Activated CD4-positive, alpha-beta T cell treated with anti-CD3 and anti-CD28 coated beads for 24 hours (primary cell): Measurements from ENCODE around the gene RNU7-1.

Experiments
- DNase-seq, 2 donors: peaks; one replicate each; pipeline ENCODE4 v3.0.0-alpha.2; 2020; ENCODE audit warnings: low read depth in 2 of 2

The RNU7-1 gene

DNA sequence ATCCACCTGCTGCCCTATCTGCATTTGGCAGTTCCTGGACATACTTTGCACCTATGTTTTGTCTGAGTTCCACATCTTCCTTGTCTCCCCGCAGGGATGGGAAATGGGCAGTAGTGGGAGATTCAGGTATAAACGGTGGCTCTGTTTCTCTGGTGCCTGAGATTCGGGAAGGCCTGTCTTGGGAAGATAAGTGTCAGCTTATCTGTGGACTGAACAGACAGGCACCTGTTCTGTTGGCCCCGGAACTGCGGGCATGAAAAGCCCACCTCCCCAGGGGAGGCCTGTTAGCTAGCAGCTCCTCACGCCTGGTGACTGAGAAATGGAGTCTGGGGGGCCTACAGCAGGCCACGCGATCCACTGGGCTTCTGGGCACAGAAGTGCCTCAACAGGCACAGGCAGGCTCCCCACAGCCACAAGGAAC lies 21.0 kb downstream of the RNU7-1 start:
- DNase-seq: no peak

DNA sequence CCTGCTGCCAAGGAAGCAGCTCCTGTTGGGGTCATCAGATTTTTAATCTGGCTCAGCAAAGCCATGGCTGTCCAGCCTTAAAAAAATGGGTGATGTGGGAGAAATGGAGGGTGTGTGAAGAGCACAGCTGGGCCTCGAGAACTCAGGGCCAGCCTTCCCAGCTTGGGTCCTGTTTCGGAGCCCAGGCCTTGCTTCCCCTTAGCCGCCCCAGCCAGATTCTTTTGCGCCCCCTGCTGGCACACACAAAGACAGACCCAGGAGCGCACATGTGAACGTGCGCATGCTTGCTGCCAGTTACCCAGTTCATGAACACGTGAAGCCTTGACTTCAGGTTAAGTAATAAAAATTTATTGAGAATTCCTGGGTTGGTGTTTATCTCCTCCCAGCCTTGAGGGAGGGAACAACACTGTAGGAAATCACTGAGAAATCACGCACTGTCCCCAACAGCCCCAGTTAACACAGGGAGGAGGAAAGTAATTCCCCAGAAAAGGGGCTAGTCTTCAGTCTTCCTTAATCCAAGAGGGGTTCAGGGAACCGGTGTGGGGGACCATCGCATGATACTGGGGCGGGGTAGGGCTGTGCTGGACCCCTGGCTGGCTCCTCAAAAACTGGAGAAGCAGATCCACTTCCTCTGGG lies 21.5 kb downstream of the RNU7-1 start:
- DNase-seq: peak; percentile 85

DNA sequence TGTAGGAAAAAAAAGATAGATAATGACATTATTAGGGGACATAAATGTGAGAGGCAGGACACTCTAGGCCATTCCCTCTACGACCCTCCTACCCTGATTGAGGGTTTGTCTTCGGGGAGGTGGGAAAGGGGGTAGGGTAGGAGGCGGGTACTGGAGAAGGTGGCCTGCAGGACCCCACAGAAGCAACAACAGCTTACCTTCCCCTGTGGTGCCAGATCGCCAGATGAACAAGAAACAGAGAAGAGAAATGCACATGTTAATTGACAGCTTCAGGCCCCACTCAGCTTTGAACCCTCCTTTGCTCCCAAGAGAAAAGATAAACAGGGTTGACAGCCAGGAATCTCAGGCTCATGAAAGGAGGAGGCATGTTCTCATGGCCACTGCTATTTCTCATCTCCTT lies 22.1 kb downstream of the RNU7-1 start:
- no peak for DNase-seq

DNA sequence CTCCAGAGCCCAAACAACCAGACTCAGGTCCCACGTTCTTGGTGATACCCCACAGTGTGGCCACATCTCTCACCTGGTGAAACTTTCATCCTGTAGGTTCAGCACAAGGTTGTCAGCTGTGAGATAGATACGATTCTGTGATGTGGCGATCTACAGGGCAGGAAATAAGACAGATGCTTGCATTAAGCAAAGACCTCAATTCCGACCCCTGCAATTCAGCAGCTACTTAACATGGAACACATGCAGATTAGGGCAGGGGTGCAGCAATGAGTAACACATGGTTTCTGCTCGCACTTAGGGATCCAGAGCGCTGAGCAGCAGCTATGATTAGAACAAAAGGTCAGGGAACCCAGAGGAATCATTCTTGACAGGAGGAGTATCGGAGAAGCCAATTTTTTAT lies 22.7 kb downstream of the RNU7-1 start:
- no peak for DNase-seq

DNA sequence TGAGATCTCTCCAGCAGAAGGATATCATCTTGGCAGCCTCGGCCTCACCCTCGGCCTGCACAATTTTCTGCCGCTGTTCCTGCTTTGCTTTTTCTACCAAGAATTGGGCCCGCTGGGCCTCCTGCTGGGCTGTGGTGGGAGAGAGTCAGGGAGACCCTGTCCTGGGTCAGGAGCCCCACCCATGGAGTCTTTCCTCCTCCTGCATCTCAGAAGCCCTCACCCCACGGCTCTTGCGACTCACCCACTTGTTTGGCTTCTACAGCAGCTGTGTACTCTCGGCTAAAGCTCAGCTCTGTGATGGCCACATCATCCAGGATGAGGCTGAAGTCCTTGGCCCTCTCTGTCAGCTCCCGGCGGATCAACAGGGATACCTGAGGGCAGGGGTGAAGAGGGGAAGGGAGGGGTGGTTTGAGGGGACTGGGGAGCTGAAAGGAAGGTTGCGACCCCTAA lies 24.1 kb downstream of the RNU7-1 start:
- DNase-seq: no peak

DNA sequence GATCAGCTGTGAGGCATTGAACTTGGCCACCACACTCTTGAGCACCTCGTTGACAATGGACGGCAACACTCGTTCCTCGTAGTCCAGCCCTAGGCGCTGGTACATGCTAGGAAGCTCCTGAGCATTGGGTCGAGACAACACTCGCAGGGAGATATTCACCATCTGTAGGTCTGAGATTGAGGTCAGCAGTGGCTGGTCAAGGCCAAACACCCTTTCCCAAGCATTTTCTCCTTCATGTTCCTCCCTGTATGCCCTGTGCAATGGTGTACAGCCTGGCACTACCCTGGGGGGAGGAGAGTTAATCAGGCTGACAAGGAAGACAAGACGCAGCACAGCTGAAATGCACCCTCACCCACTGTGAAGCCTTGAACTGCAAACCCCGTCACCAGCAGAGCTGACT lies 24.8 kb downstream of the RNU7-1 start:
- no peak for DNase-seq

DNA sequence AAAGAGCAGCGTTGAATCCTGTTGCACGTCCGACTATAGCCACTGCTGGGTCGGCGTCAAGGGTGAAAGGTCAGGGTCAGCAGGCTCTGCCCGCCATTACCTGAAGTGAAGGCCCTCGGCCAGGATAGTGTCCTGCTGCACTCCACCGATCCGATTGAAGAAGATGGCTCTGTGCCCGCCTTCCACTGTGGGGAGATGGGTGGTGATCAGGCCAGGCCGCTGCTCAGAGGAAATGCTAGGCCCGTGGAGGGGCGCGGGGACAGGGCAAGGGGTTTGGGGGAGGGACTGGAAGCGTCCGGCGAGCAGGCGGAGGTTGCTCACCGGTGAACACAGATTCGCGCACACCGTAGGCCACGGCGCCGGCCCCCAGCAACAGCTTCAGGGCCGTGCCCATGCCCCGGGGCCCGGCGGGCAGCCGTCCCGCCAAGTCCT lies 26.5 kb downstream of the RNU7-1 start:
- DNase-seq: no peak

DNA sequence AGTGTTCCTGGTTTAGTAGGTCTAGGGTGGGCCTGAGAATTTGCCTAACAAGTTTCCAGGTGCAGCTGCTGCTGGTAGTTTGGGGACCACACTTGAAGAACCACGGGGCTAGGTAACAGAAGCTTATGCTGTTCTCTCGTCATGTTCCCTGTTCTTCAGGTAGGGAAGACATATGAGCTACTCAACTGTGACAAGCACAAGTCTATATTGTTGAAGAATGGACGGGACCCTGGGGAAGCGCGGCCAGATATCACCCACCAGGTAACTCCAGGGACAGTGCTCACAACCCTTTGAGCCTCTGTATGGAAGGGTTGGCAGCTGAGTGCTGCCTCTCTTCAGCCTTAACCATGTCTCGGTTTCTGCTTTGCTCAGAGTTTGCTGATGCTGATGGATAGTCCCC lies 30.6 kb downstream of the RNU7-1 start:
- no peak for DNase-seq

DNA sequence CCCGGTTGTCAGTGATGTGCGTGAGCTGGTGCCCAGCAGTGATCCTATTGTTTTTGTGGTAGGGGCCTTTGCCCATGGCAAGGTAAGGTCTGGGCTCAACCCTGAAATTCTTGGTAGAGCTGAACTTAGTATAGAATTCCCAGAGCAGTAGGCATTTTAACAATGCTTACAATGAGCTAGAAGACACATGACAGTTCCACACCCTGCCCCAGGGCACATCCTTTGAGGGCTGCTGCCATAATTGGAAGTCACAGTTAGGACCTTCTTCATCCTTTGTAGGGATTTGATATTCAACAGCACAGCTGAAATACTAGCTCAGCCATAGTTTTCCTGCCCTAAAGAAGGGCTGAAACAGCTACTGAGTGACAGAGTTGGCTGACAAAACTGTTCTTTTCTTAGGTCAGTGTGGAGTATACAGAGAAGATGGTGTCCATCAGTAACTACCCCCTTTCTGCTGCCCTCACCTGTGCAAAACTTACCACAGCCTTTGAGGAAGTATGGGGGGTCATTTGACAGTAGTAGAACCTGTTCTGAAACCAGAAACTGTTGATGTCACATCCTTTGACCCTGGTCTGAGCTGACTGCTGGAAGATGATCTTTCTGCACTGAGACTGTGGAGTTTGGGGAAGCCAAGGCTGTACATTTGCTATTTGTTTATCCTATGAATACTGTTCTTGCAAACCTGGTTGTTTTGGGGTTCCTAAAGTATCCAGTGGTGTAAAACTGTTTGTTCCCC lies 31.8 kb downstream of the RNU7-1 start:
- no peak for DNase-seq

DNA sequence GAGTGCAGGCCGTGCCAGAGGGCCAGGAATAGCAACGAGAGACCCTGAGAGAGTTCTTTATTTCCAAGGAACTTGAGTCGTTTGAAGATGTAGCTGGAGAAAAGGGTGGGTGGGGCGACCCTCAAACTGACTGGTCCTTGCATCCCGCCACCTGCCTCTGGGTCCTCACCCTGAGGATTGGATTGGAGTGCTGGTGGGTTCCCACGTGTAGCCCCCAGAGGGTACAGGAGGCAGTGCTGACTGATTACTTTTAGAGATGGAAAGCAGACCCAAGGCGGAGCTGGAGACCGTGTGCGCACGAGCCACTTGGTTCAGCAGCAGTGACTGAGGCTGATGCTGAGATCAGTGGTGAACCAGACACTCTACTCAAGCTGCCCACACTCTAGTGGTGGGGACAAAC lies 34.0 kb downstream of the RNU7-1 start:
- no peak for DNase-seq

DNA sequence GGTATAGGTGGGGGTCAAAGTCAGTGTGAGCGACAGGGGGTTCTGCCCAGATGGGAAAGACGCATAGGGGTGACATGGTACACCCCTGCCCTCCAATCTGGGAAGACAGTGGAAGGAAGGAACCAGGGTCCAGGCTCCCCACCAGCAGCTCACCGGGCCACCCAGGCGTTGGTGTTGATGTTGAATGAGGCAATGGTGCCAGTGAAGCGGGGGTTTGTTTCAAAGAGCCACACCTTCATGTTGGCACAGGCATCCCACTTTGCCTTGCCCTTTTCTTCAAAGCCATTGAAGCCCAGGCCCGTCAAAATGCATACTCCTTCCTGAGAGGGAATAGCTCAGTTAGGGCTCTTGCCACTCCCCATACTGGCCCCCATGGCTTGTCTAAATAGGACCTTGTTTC lies 34.6 kb downstream of the RNU7-1 start:
- DNase-seq: no peak

DNA sequence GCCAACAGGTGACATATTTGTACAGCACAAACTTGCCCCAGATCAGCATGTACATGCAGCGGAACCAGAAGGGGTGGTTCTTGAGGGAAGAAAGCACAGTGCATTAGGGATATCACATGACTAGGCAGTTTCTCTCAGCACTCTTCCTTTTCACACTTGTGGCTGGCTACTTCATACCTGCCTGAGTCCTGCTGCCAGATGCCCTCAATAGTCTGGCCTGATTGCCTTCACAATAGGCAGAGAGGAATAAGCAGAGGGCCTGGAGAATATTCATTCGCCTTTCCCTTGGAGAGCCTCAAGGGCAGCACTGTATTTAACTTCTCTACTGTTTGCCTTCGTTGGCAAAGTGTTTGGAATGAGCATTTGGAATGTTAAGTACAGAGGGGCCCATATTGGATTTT lies 35.0 kb downstream of the RNU7-1 start:
- DNase-seq: no peak

DNA sequence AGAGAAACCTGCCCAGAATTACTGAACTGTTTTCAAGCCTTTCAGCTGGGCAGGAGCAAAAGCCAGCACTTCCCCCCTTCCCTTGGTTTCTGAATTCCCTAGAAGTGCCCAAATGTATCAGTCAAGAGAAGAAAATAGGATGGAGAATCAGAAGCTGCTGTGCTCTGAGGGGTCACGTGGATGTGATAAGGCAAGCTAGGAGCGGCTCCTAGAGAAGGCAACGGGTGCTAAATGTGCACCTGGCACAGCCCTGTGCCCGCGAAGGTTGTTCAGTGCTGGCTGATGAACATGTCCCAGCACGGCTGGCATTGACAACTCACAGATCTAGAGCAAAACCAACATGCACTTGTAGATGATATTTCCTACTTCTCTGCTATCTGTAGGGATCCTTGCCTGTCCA lies 35.4 kb downstream of the RNU7-1 start:
- no peak for DNase-seq

DNA sequence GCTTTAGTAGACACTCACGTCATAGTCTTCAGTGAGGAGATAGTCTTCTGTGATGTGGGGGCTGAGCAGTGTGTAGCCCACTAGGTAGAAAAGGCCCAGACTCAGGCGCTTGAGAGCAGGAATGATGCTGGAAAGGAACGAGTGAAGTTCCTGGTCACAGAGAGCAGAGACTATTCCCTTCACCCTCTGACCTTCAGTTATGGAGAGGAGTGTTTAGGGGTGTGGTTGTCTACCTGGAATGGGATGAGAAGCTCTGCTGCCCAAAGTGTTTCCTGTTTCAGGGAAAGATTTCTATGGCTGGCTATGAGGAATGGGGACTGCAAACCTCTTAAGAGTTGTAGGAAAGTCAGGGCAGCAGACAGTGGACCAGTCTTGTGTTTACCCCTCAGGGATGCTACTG lies 35.8 kb downstream of the RNU7-1 start:
- no peak for DNase-seq

DNA sequence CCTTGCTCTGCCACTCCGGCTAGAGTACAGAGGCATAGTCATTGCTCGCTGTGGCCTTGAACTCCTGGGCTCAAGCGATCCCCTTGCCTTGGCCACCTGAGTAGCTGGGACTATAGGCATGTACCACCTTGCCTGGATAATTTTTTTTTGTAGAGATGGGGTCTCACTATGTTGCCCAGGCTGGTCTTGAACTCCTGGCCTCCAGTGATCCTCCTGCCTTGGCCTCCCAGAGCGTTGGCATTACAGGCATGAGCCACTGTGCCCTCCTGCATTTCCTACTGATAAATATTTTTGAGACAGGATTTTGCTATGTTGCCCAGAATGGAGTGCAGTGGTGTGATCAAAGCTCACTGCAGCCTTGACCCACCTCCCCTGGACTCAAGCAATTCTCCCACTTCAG lies 36.5 kb downstream of the RNU7-1 start:
- DNase-seq: no peak

DNA sequence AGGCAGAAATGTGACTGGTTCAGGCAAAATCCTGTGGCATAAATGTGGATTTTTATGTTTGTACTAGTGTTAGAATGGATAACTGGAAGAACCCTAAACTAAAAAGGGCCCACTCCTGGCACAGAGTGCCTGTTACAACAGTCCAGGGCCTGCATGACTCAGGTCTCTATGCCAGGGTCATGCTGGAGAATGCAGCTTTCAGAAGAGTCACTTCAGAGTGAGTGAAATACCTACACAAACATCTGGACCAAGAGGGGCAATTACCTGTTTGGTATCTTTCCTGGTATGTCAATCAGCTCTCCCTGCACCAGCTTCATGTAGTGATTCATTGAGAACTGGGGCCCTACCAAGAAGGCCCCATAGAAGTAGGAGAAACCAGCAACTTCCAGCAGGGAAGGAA lies 37.1 kb downstream of the RNU7-1 start:
- DNase-seq: no peak

DNA sequence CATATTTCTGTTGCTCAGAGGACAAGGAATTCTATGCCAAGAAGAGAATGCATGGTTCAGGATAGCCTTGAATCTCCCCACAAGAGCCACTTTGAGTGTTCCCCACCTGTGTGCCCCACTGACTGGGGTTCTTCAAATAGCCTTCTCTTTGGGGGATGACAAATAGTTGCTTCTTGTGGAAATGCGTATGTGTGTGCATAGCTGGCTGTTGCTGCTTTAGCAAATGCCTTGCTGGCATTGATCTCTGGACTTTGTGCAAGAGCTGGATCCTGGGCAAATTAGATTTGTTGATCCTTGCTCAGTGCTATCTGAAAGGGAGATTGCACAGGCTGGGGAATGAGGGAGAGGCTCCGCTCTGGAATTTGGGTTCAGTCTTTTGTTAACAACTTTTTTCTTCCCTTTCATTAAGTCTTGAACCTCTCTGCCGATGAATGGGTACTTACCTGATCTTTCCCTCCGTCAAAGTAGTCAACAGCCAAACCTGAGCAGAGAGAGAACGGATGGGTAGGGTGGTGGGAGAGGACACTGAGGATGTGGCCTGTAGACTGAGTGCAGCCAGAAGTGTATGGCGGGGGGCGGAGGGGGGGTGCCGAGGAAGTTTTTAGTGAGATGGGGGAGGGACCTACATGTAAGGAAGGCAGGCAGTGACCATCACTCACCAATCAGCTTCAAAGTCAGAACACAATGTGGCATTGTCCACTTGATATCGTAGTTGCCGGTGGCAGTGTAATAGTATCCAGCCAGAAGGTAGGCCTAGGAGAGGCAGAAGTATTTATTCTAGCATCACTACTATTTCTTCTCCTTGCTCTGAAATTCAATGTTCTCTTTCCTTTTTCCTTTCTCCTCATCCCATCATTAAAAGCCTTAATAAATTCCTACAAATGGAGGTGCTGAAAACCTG lies 37.8 kb downstream of the RNU7-1 start:
- no peak for DNase-seq

DNA sequence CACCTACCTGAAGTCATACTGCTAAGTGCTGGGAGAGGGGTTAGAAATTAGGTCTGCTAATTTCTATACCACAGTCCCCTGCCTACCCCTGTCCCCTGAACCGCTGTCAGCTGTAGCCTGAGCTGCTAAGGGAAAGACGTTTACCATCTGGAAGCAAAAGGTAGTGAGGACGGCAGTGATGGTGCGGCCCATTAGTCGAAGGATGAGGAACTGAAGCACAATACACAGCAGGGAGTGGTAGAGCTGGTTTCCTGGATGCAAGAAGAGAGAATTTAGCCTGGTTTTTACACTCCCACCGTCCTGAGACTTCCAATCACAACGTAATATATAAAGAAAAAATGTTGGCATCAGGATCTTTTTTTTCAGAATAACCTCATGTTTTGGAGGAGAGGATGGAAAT lies 38.9 kb downstream of the RNU7-1 start:
- DNase-seq: no peak

DNA sequence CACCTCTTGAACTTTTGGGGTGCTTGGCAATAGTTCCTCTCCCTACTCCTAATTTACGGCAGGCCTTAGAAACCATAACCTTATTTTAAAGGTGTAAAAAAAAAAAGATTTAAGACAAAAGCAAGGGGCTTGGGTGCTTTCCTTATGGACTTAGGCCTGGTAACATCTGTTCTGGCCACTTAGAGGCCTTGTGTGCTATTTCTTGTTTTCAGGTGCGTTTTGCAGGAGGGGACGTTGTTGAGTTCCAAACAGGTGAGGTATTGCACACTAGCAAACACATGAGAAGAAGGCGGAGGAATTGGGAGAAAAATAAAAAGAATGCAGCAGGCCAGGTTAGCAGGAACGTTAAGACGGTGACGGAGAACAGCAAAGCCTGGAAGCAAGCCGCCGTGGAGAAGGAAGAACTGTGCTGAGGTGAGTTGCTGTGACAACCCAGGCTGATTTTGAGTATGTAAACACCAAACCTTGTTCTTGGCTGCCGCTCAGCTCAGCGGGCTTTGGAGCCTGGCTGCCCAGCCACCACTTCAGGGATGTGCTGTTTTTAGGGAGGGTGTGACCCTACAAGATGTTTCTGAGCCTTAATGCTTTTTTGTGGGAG lies 44.4 kb downstream of the RNU7-1 start:
- DNase-seq: no peak
